Breast epithelium (tissue), 3 donors: ENCODE data around the gene TUBGCP2.

ENCODE experiments used
- POLR2A ChIP-seq: fragments of 450-650 bp; IDR thresholded peaks from one replicate; pipeline ENCODE4 v1.6.1; 2016; ENCODE audit warnings: antibody characterized with exemption, mild to moderate bottlenecking, moderate library complexity
- POLR2AphosphoS5 ChIP-seq, 3 donors: sonication (generic); formaldehyde crosslinking; IDR thresholded peaks; one replicate each; pipeline ENCODE4 v1.6.1; 2017; ENCODE audit warnings: antibody characterized with exemption in 3 of 3
- TF ChIP-seq, protein P1 (sequence below), 3 donors: fragments of 450-650 bp; IDR thresholded peaks; one replicate each; pipeline ENCODE4 v1.5.1; 2016 to 2017; ENCODE audit warnings: antibody characterized with exemption in 3 of 3, mild to moderate bottlenecking in 3 of 3, moderate library complexity in 3 of 3

DNA sequence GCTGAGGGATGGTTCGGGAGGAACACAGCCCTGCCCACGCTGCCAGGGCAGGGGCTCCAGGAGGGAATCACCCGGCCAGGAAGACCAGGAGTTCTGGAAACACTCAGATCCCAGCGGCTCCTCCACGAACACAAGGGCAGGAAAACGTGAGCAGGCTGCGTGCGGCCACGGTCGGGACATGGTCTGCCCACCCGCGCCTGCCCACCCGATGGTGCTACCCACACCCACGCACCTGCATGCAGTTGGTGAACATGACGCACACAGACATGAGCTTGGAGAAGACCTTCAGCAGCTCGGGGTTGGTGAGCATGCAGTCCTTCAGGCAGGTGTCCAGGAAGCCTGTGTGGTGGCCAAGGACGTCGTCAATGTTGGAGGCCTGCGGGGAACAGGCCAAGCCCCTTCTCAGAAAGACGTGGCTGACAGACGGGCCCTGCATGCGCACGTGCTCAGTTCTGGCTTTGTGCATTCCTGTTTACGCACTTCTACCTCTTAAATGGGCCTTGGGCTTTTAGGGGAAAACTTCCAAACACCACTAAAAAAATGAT is 25.8 kb downstream of the TUBGCP2 start:
- TF ChIP-seq, protein P1, sequence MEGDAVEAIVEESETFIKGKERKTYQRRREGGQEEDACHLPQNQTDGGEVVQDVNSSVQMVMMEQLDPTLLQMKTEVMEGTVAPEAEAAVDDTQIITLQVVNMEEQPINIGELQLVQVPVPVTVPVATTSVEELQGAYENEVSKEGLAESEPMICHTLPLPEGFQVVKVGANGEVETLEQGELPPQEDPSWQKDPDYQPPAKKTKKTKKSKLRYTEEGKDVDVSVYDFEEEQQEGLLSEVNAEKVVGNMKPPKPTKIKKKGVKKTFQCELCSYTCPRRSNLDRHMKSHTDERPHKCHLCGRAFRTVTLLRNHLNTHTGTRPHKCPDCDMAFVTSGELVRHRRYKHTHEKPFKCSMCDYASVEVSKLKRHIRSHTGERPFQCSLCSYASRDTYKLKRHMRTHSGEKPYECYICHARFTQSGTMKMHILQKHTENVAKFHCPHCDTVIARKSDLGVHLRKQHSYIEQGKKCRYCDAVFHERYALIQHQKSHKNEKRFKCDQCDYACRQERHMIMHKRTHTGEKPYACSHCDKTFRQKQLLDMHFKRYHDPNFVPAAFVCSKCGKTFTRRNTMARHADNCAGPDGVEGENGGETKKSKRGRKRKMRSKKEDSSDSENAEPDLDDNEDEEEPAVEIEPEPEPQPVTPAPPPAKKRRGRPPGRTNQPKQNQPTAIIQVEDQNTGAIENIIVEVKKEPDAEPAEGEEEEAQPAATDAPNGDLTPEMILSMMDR (IDR thresholded peaks at IDR 0.05), result no peak
- TF ChIP-seq POLR2AphosphoS5 (IDR thresholded peaks at IDR 0.05) (no peak), POLR2A (no peak)
